Measurements from ENCODE around the gene CRBN. TPM values are rescaled to one million over a fixed set of nuclear protein-coding genes. Genes with fewer than 3 reads are reported as not detected.

CRBN gene
- total and polyA plus RNA-seq, 8 donors: 16.4 to 864 (median 62.6) TPM

DNA sequence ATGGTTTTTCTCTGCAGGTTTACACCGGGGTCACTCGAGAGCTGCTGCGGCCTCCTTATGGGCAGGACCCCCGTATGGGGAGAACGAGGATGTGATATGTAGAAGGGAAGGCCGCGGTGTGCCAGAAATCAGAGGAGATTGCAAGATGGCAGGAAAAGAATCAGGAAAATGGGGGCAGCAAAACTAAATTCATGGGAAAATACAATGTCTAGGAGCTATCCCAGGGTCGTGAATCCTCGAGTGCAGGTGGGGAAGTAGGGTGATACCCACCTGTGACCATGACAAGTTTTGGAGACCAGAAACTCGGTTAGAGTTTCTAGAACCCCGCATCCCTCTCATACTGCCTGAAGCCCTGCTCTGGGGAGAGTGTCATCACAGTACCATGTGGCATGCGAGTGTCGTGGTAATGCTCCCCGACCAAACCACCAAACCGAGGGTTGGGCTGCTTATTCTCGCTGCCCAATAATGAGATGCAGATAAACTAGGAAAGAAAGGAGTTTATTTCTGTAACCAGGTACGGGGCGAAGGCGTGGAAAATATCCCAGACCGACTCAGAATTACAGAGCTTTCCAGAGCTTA is 52.0 kb downstream of the CRBN start:
- Histone ChIP-seq H3K27me3 (no peaks in the 10 kb centered on the region), H3K4me1 (peaks cover 21 to 37% (median 32%) of the 10 kb centered on the region in 4 donors), H3K9me3 (no peaks in the 10 kb centered on the region), H3K4me3 (peak overlapping the region; percentile 70 to 93 (median 78)), H3K36me3 (peaks cover 11 to 28% (median 26%) of the 10 kb centered on the region in 4 donors), H3K27ac (peak overlapping the region; percentile 94 to 98 (median 95))
- no peak for TF ChIP-seq POLR2A (IDR thresholded peaks at IDR 0.05)
- TF ChIP-seq POLR2AphosphoS5 (IDR thresholded peaks at IDR 0.05): no peak
- TF ChIP-seq, protein P1, sequence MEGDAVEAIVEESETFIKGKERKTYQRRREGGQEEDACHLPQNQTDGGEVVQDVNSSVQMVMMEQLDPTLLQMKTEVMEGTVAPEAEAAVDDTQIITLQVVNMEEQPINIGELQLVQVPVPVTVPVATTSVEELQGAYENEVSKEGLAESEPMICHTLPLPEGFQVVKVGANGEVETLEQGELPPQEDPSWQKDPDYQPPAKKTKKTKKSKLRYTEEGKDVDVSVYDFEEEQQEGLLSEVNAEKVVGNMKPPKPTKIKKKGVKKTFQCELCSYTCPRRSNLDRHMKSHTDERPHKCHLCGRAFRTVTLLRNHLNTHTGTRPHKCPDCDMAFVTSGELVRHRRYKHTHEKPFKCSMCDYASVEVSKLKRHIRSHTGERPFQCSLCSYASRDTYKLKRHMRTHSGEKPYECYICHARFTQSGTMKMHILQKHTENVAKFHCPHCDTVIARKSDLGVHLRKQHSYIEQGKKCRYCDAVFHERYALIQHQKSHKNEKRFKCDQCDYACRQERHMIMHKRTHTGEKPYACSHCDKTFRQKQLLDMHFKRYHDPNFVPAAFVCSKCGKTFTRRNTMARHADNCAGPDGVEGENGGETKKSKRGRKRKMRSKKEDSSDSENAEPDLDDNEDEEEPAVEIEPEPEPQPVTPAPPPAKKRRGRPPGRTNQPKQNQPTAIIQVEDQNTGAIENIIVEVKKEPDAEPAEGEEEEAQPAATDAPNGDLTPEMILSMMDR (IDR thresholded peaks at IDR 0.05): no peak
- TF ChIP-seq EP300 (IDR thresholded peaks at IDR 0.05): no peak
- DNase-seq: peak in 1 of 2 donors; percentile 25
- WGBS, 5 donors: 10 to 25% (median 20%) methylated on average over 20 of the region's 20 CpGs
- intact Hi-C loops (cut with DNase I; ENCODE audit: low total_unique reads): no loop called here

DNA sequence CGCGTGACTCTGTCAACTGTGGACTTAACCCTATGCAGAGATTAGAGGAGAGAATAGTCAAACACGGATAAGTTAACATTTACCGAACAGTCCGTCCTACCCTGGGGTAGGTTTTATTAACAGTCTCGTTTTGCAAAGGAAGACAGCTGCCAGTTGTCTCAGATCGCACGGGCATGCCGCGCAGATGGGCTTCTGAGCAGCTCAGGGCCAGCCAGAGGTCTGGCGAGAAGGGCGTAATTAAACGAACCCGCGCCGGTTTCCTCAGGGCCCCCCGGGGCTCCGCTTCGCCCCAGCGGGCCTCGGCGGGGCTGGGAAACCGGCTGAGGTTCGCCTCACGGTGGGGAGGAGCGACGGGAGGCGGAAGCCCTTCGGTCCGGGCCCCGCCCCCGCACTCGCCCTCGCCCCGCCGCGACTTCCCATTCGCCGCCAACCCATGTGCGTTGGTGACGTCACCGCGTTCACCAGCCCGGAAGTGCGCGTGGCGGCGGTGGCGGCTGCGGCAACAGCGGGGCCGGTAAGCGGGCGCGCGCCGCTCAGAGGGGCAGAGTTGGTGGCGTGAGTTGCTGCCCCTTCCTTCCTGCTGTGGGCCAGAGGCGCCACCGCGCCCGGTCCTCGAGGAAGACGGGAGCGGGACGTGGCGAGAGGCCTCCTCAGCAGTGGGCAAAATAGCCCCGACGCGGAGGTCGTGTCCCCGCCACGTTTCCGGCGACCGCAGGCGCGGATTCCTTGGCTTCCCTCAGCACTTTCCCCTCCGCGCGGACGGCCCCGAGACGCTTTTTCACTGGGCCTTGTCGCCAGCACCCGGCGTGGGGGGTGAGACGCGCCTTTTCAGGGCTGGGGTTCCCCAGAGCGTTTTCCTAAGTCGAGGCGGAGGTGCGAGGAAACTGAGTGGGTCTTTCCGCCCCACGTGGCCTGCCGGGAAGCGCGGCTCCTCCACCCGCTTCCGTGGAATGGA is 52.7 kb downstream of the CRBN start, which contains the start of gene TRNT1:
TRNT1 (plus strand) TSS at position 464 of the 955 bp plus-strand sequence. CDS start 2,101 bp downstream, outside the sequence.
- H3K9me3 ChIP-seq: no peaks in the 10 kb centered on the region
- intact Hi-C loops (cut with DNase I; ENCODE audit: low total_unique reads): no loop called here
- 1% methylated on average over 40 to 100 of the region's 100 CpGs for WGBS, 5 donors
- peaks cover 11 to 28% (median 26%) of the 10 kb centered on the region in 4 donors for H3K36me3 ChIP-seq
- TF ChIP-seq EP300 (IDR thresholded peaks at IDR 0.05): no peak
- peak in 2 of 4 donors; percentile 71 to 75 for TF ChIP-seq POLR2A (IDR thresholded peaks at IDR 0.05)
- TF ChIP-seq POLR2AphosphoS5 (IDR thresholded peaks at IDR 0.05): peak; percentile 97 to 99 (median 98)
- H3K27ac ChIP-seq: peak within 1 kb of the TSS; percentile 94 to 98 (median 95)
- no peaks in the 10 kb centered on the region for H3K27me3 ChIP-seq
- peaks cover 21 to 37% (median 32%) of the 10 kb centered on the region in 4 donors for H3K4me1 ChIP-seq
- peak within 1 kb of the TSS; percentile 70 to 93 (median 78) for H3K4me3 ChIP-seq
- peak; percentile 98 to 99 for DNase-seq

DNA sequence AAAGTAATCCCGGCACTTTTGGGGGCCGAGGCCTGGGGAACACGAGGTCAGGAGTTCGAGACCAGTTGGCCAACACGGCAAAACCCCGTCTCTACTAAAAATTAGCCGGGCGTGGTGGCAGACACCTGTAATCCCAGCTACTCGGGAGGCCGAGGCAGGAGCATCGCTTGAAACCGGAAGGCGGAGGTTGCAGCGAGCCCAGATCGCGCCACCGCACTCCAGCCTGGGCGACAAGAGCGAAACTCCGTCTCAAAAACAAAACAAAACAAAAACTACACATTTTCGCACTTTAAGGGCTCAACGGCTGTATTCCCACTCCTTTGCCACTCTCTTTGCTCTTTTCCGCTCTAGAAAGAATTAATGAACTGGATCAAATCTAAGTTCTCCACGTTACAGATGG is 53.5 kb downstream of the CRBN start:
- peaks cover 21 to 37% (median 32%) of the 10 kb centered on the region in 4 donors for H3K4me1 ChIP-seq
- H3K36me3 ChIP-seq: peaks cover 8 to 23% (median 22%) of the 10 kb centered on the region in 4 donors
- TF ChIP-seq EP300 (IDR thresholded peaks at IDR 0.05) (no peak), POLR2A (IDR thresholded peaks at IDR 0.05) (no peak), POLR2AphosphoS5 (IDR thresholded peaks at IDR 0.05) (no peak)
- TF ChIP-seq, protein P1 (IDR thresholded peaks at IDR 0.05): no peak
- 80 to 89% (median 82%) methylated on average over 24 of the region's 24 CpGs for WGBS, 5 donors
- intact Hi-C loops (cut with DNase I; ENCODE audit: low total_unique reads): no loop called here
- no peaks in the 10 kb centered on the region for H3K27me3 ChIP-seq
- peak in 1 of 2 donors; percentile 9 for DNase-seq
- no peaks in the 10 kb centered on the region for H3K9me3 ChIP-seq
- H3K27ac ChIP-seq: peak overlapping the region; percentile 94 to 98 (median 95)
- H3K4me3 ChIP-seq: peak overlapping the region; percentile 70 to 93 (median 78)

DNA sequence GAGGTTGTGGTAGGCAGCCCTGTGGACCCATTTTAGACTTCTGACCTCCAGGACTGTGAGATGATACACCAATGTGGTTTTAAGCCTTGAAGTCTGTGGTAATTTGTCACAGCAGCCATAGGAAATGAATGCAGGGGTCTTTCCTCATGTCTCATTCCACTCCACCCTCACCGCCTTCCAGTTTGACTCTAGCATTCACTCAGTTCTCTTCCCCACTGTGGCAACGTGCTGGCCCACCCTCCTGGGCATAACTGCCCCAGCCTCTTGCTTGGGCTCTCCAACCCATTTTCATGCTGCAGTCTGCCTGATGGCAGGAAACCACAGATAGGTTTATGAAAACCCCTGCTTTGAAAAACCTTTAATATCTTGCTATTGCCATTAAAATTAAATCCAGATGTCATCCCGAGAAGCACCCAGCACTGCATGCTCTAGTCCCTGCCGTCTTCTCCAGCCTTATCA is 60.1 kb downstream of the CRBN start:
- intact Hi-C loops (cut with DNase I; ENCODE audit: low total_unique reads): no loop called here
- 57 to 78% (median 73%) methylated on average over 4 of the region's 4 CpGs for WGBS, 5 donors
- H3K9me3 ChIP-seq: no peaks in the 10 kb centered on the region

More for the DNA sequence above, 60.1 kb downstream of the CRBN start:
- Histone ChIP-seq H3K4me3 (no peak overlapping the region), H3K27me3 (no peaks in the 10 kb centered on the region), H3K36me3 (no peaks in the 10 kb centered on the region), H3K27ac (no peak overlapping the region), H3K4me1 (no peaks in the 10 kb centered on the region)
- TF ChIP-seq, protein P1 (IDR thresholded peaks at IDR 0.05): no peak
- TF ChIP-seq EP300 (IDR thresholded peaks at IDR 0.05) (no peak), POLR2AphosphoS5 (IDR thresholded peaks at IDR 0.05) (no peak), POLR2A (IDR thresholded peaks at IDR 0.05) (no peak)
- no peak for DNase-seq
